ENCODE measurements around the gene SLC27A1. TPM values are rescaled to one million over a fixed set of nuclear protein-coding genes. Genes with fewer than 3 reads are reported as not detected.

Gene SLC27A1
- total RNA-seq, 1 donor from 2014 or later: 9.1 TPM

GRCh38 chr19:17553256-17553655 lies 82.9 kb downstream of the SLC27A1 start:
- H3K36me3 ChIP-seq (ENCODE audit: control insufficient read depth, insufficient read depth, low read length): no peaks in the 10 kb centered on the region
- no peaks in the 10 kb centered on the region for H3K27me3 ChIP-seq (ENCODE audit: control insufficient read depth, insufficient read depth, low read length)
- no peak for DNase-seq (ENCODE audit: low read depth)
- H3K4me3 ChIP-seq (ENCODE audit: low read depth, low read length): no peak overlapping the region
- TF ChIP-seq CTCF (IDR thresholded peaks at IDR 0.05; ENCODE audit: insufficient read depth, low read length, poor library complexity, severe bottlenecking): no peak

- Histone ChIP-seq H3K4me3 (ENCODE audit: low read depth, low read length) (peak overlapping the region; percentile 96), H3K27me3 (ENCODE audit: control insufficient read depth, insufficient read depth, low read length) (no peaks in the 10 kb centered on the region), H3K36me3 (ENCODE audit: control insufficient read depth, insufficient read depth, low read length) (peaks cover 2% of the 10 kb centered on the region)
- no peak for DNase-seq (ENCODE audit: low read depth)
- no peak for TF ChIP-seq CTCF (IDR thresholded peaks at IDR 0.05; ENCODE audit: insufficient read depth, low read length, poor library complexity, severe bottlenecking)
Measured at GRCh38 chr19:17554968-17555479, 84.7 kb downstream of the SLC27A1 start.

- Histone ChIP-seq H3K27me3 (ENCODE audit: control insufficient read depth, insufficient read depth, low read length) (no peaks in the 10 kb centered on the region), H3K4me3 (ENCODE audit: low read depth, low read length) (peak within 1 kb of the TSS; percentile 96), H3K36me3 (ENCODE audit: control insufficient read depth, insufficient read depth, low read length) (peaks cover 2% of the 10 kb centered on the region)
- peak; percentile 81 for DNase-seq (ENCODE audit: low read depth)
- no peak for TF ChIP-seq CTCF (IDR thresholded peaks at IDR 0.05; ENCODE audit: insufficient read depth, low read length, poor library complexity, severe bottlenecking)
Measured at GRCh38 chr19:17555480-17555928, 85.2 kb downstream of the SLC27A1 start, which contains the start of gene COLGALT1. Gene COLGALT1, plus strand, starts transcription at chr19:17555649. Its CDS starts 65 bp downstream, at chr19:17555714.

Other genes starting within 250 kb of the SLC27A1 start
- 6.8 and 7.1 TPM in 2 replicates for gene OCEL1, start 244.3 kb upstream of the SLC27A1 start, total RNA-seq
- 89.4 and 107 TPM in 2 replicates for gene NR2F6, start 224.6 kb upstream of the SLC27A1 start, total RNA-seq
- 0.27 and 0.29 TPM in 2 replicates for gene USHBP1, start 205.8 kb upstream of the SLC27A1 start, total RNA-seq
- 78.4 and 101 TPM in 2 replicates for gene BABAM1, start 203.1 kb upstream of the SLC27A1 start, total RNA-seq
- gene ANKLE1, start 188.6 kb upstream of the SLC27A1 start, total RNA-seq: 0.17 and 0.55 TPM in 2 replicates
- gene ABHD8, start 167.1 kb upstream of the SLC27A1 start, total RNA-seq: 18.6 and 19.9 TPM in 2 replicates
- 71.0 and 125 TPM in 2 replicates for gene MRPL34, start 164.7 kb upstream of the SLC27A1 start, total RNA-seq
- 47.3 and 73.4 TPM in 2 replicates for gene DDA1, start 161.0 kb upstream of the SLC27A1 start, total RNA-seq
- 6.9 and 9.3 TPM in 2 replicates for gene ANO8, start 135.7 kb upstream of the SLC27A1 start, total RNA-seq
- gene GTPBP3, start 133.0 kb upstream of the SLC27A1 start, total RNA-seq: 31.8 and 38.1 TPM in 2 replicates
- 0.48 and 1.5 TPM in 2 replicates for gene PLVAP, start 93.2 kb upstream of the SLC27A1 start, total RNA-seq
- not detected in 2 replicates for gene CCDC194, start 76.3 kb upstream of the SLC27A1 start, total RNA-seq
- 38.2 and 41.4 TPM in 2 replicates for gene BST2, start 64.9 kb upstream of the SLC27A1 start, total RNA-seq
- 66.1 and 73.7 TPM in 2 replicates for gene MVB12A, start 50.5 kb upstream of the SLC27A1 start, total RNA-seq
- gene TMEM221, start 21.9 kb upstream of the SLC27A1 start, total RNA-seq: 0.75 TPM in 1 of 2 replicates, not detected in the other
- not detected in 2 replicates for gene NXNL1, start 9.6 kb upstream of the SLC27A1 start, total RNA-seq
- 128 and 146 TPM in 2 replicates for gene PGLS, start 41.1 kb downstream of the SLC27A1 start, total RNA-seq
- 68.4 and 76.1 TPM in 2 replicates for gene COLGALT1, start 85.1 kb downstream of the SLC27A1 start, total RNA-seq
- gene UNC13A, start 217.8 kb downstream of the SLC27A1 start, total RNA-seq: 0.27 and 2.0 TPM in 2 replicates
- gene MAP1S, start 249.0 kb downstream of the SLC27A1 start, total RNA-seq: 43.1 and 57.4 TPM in 2 replicates

All from kidney epithelial cell (primary cell).